Gastroesophageal sphincter (tissue), 4 donors: Measurements from ENCODE around the gene SYTL5. TPM values are rescaled to one million over a fixed set of nuclear protein-coding genes. Genes with fewer than 3 reads are reported as not detected.

Experiments used
- ATAC-seq: fragments of 150-250 bp; one replicate; pipeline ENCODE4 v1.9.1; 2016; ENCODE audit warnings: mild to moderate bottlenecking, moderate library complexity
- H3K27ac ChIP-seq, 4 donors: fragments of 200-600 bp; sonication (generic) in 3 of 4; 1 replicate in 3 of 4; 2 replicates in 1 of 4; pipeline ENCODE4 v1.5.1; 2016 to 2019
- H3K27me3 ChIP-seq: fragments of 200-600 bp; sonication (generic); one replicate; pipeline ENCODE4 v1.5.1; 2019
- H3K36me3 ChIP-seq, 2 donors: fragments of 200-600 bp; sonication (generic); one replicate each; pipeline ENCODE4 v1.5.1; 2019; ENCODE audit warnings: control low read depth in 1 of 2
- H3K4me1 ChIP-seq, 3 donors: fragments of 200-600 bp; sonication (generic); 1 replicate in 2 of 3; 2 replicates in 1 of 3; pipeline ENCODE4 v1.5.1; 2016 to 2019; ENCODE audit warnings: control low read depth in 2 of 3
- H3K4me3 ChIP-seq, 2 donors: fragments of 200-600 bp; sonication (generic); one replicate each; pipeline ENCODE4 v1.5.1; 2019; ENCODE audit warnings: mild to moderate bottlenecking in 1 of 2, moderate library complexity in 1 of 2
- H3K9me3 ChIP-seq, 3 donors: fragments of 200-600 bp; sonication (generic); one replicate each; pipeline ENCODE4 v1.5.1; 2017 to 2019; ENCODE audit warnings: control low read depth in 2 of 3
- CTCF ChIP-seq, 4 experiments: fragments of 200-600 bp in 2 of 4; fragments of 450-650 bp in 2 of 4; sonication (generic) in 1 of 4; IDR thresholded peaks; one replicate each; pipeline ENCODE4 v1.5.1; 2017 to 2019; ENCODE audit warnings: antibody characterized with exemption in 4 of 4, mild to moderate bottlenecking in 2 of 4, moderate library complexity in 2 of 4
- EP300 ChIP-seq: sonication (generic); formaldehyde crosslinking; IDR thresholded peaks from one replicate; pipeline ENCODE4 v1.6.1; 2017; ENCODE audit warnings: antibody characterized with exemption, mild to moderate bottlenecking
- POLR2A ChIP-seq, 2 donors: fragments of 450-650 bp; IDR thresholded peaks; one replicate each; pipeline ENCODE4 v1.6.1; 2017; ENCODE audit warnings: antibody characterized with exemption in 2 of 2, mild to moderate bottlenecking in 2 of 2, moderate library complexity in 1 of 2
- POLR2AphosphoS5 ChIP-seq: sonication (generic); formaldehyde crosslinking; IDR thresholded peaks from one replicate; pipeline ENCODE4 v1.6.1; 2017; ENCODE audit warnings: antibody characterized with exemption
- WGBS, 2 donors: methylation state at CpG; one replicate each; pipeline ENCODE4 v1.1.5; 2018; ENCODE audit warnings: low coverage in 1 of 2; 5-methylcytosine and 5-hydroxymethylcytosine counted together
- total RNA-seq, 4 donors: library from RNA; depleted of rRNA; stranded (reverse); fragments of >200 nt; gene quantifications; one replicate each; pipeline ENCODE4 v1.1.0, GENCODE V29; 2016

Gene SYTL5
- total RNA-seq, 4 donors from 2014 or later = 0.08 to 1.3 (median 0.13) TPM; not detected in 1

GRCh38 chrX:38069991-38070390 is 63.6 kb downstream of the SYTL5 start:
- TF ChIP-seq POLR2AphosphoS5 (no peak), POLR2A (IDR thresholded peaks at IDR 0.05) (no peak), CTCF (IDR thresholded peaks at IDR 0.05) (no peak), EP300 (no peak)
- 92 to 100% methylated on average over 1 of the region's 1 CpG for WGBS, 2 donors
- no peaks in the 10 kb centered on the region for H3K4me1 ChIP-seq
- H3K4me3 ChIP-seq = no peak overlapping the region
- no peaks in the 10 kb centered on the region for H3K36me3 ChIP-seq
- no peaks in the 10 kb centered on the region for H3K9me3 ChIP-seq
- H3K27ac ChIP-seq = no peak overlapping the region
- H3K27me3 ChIP-seq = no peaks in the 10 kb centered on the region
- no peak for ATAC-seq

GRCh38 chrX:38079463-38079862 is 73.1 kb downstream of the SYTL5 start:
- no peaks in the 10 kb centered on the region for H3K27me3 ChIP-seq

GRCh38 chrX:38080808-38081207 is 74.5 kb downstream of the SYTL5 start:
- Histone ChIP-seq H3K27me3 (no peaks in the 10 kb centered on the region), H3K9me3 (no peaks in the 10 kb centered on the region), H3K4me3 (no peak overlapping the region), H3K4me1 (no peaks in the 10 kb centered on the region), H3K36me3 (no peaks in the 10 kb centered on the region), H3K27ac (no peak overlapping the region)
- ATAC-seq = no peak
- WGBS, 2 donors = 80 to 90% methylated on average over 2 to 3 of the region's 3 CpGs
- TF ChIP-seq POLR2A (IDR thresholded peaks at IDR 0.05) (no peak), EP300 (no peak), CTCF (IDR thresholded peaks at IDR 0.05) (no peak), POLR2AphosphoS5 (no peak)

More at GRCh38 chrX:38079463-38079862, 73.1 kb downstream of the SYTL5 start:
- no peaks in the 10 kb centered on the region for H3K9me3 ChIP-seq
- no peak overlapping the region for H3K27ac ChIP-seq
- H3K4me3 ChIP-seq = no peak overlapping the region
- ATAC-seq = no peak
- TF ChIP-seq POLR2AphosphoS5 = no peak
- TF ChIP-seq POLR2A (IDR thresholded peaks at IDR 0.05) = no peak
- no peak for TF ChIP-seq CTCF (IDR thresholded peaks at IDR 0.05)
- H3K36me3 ChIP-seq = no peaks in the 10 kb centered on the region
- no peaks in the 10 kb centered on the region for H3K4me1 ChIP-seq

GRCh38 chrX:38081909-38082308 is 75.6 kb downstream of the SYTL5 start:
- no CpG with 5 or more reads among the region's 1 CpG for WGBS, 2 donors

GRCh38 chrX:38082309-38082708 is 76.0 kb downstream of the SYTL5 start:
- no peak overlapping the region for H3K4me3 ChIP-seq
- H3K27me3 ChIP-seq = no peaks in the 10 kb centered on the region
- H3K27ac ChIP-seq = no peak overlapping the region
- no peaks in the 10 kb centered on the region for H3K36me3 ChIP-seq
- 78 to 94% methylated on average over 2 of the region's 2 CpGs for WGBS, 2 donors
- H3K9me3 ChIP-seq = no peaks in the 10 kb centered on the region
- no peaks in the 10 kb centered on the region for H3K4me1 ChIP-seq
- no peak for TF ChIP-seq EP300
- TF ChIP-seq CTCF (IDR thresholded peaks at IDR 0.05) = no peak
- no peak for TF ChIP-seq POLR2AphosphoS5
- no peak for TF ChIP-seq POLR2A (IDR thresholded peaks at IDR 0.05)
- no peak for ATAC-seq

More at GRCh38 chrX:38081909-38082308, 75.6 kb downstream of the SYTL5 start:
- Histone ChIP-seq H3K36me3 (no peaks in the 10 kb centered on the region), H3K9me3 (no peaks in the 10 kb centered on the region), H3K27me3 (no peaks in the 10 kb centered on the region), H3K4me1 (no peaks in the 10 kb centered on the region), H3K4me3 (no peak overlapping the region), H3K27ac (no peak overlapping the region)
- TF ChIP-seq POLR2AphosphoS5 (no peak), POLR2A (IDR thresholded peaks at IDR 0.05) (no peak), EP300 (no peak), CTCF (IDR thresholded peaks at IDR 0.05) (no peak)
- ATAC-seq = no peak
